Mucosa of rectum (tissue), 2 donors: ENCODE results near the gene HACD2.

Experiments
- H3K27ac ChIP-seq, 2 donors: one replicate each; pipeline ENCODE4 v1.7.0; 2013; ENCODE audit warnings: inconsistent platforms in 2 of 2, low read depth in 2 of 2, low read length in 2 of 2
- H3K27me3 ChIP-seq, 2 donors: one replicate each; pipeline ENCODE4 v1.7.0; 2013; ENCODE audit warnings: low read length in 2 of 2; ENCODE audit not compliant: control insufficient read depth in 2 of 2, insufficient read depth in 2 of 2
- H3K36me3 ChIP-seq, 2 donors: one replicate each; pipeline ENCODE4 v1.7.0; 2013; ENCODE audit warnings: low read length in 2 of 2; ENCODE audit not compliant: control insufficient read depth in 2 of 2, insufficient read depth in 2 of 2
- H3K4me1 ChIP-seq, 2 donors: one replicate each; pipeline ENCODE4 v1.7.0; 2013; ENCODE audit warnings: low read length in 2 of 2, mild to moderate bottlenecking in 1 of 2; ENCODE audit not compliant: control insufficient read depth in 2 of 2, insufficient read depth in 2 of 2
- H3K4me3 ChIP-seq, 2 donors: one replicate each; pipeline ENCODE4 v1.7.0; 2013; ENCODE audit warnings: low read length in 2 of 2
- H3K9ac ChIP-seq, 2 donors: one replicate each; pipeline ENCODE4 v1.7.0; 2013; ENCODE audit warnings: low read length in 2 of 2, low read depth in 1 of 2, mild to moderate bottlenecking in 1 of 2
- H3K9me3 ChIP-seq, 2 donors: one replicate each; pipeline ENCODE4 v1.7.0; 2013; ENCODE audit warnings: low read length in 2 of 2; ENCODE audit not compliant: control insufficient read depth in 2 of 2
- donor health status: healthy.
- donor health status: Normal muscosa, but diverticular disease.

Gene HACD2

GRCh38 chr3:123597561-123597960 is 12.7 kb upstream of the HACD2 start:
- H3K9me3 ChIP-seq = no peaks in the 10 kb centered on the region
- peaks cover 0 to 3% of the 10 kb centered on the region in 2 donors for H3K4me1 ChIP-seq
- no peak overlapping the region for H3K4me3 ChIP-seq
- no peak overlapping the region for H3K9ac ChIP-seq
- H3K27me3 ChIP-seq = no peaks in the 10 kb centered on the region
- no peak overlapping the region for H3K27ac ChIP-seq
- no peaks in the 10 kb centered on the region for H3K36me3 ChIP-seq

DNA sequence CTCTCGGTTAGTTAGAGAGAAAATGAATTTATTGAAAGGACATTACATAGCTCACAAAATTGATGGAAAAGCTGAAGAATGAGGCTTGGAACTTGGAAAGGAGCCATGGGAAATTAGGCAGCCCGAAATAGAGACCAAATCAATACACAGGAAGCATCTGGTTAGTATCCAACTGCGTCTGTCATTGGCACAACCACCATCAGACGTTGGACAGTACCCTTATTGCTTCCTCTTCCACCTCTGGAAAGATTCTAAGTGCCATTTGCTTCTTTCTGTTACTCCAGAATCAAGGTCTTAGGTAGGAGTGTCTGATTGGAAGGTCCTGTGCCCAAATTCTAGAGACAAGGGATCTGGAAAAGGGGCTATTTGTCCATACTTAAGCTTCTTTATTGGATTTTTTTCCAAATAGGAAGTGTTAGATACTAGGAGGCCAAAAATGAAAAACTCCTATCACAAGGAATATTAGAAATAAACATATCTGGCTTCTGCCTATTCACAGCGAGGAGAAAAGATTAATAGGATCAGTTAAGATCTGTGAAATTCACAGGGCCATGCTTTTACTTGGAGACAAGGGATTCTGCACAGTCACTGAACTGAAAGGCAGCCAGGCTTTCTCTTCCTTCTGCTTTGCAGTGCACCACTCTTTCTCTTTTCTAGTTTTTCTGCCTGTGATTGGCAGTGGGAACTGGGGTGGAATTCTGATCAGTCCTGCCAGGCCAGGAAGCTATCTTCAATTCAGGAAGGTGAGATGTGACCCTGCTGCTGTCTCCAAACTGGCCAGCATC is 10.7 kb upstream of the HACD2 start:
- Histone ChIP-seq H3K27me3 (no peaks in the 10 kb centered on the region), H3K36me3 (peaks cover 0 to 3% of the 10 kb centered on the region in 2 donors), H3K9ac (no peak overlapping the region), H3K27ac (no peak overlapping the region), H3K4me3 (no peak overlapping the region), H3K9me3 (peaks cover 0 to 3% of the 10 kb centered on the region in 2 donors), H3K4me1 (no peaks in the 10 kb centered on the region)

DNA sequence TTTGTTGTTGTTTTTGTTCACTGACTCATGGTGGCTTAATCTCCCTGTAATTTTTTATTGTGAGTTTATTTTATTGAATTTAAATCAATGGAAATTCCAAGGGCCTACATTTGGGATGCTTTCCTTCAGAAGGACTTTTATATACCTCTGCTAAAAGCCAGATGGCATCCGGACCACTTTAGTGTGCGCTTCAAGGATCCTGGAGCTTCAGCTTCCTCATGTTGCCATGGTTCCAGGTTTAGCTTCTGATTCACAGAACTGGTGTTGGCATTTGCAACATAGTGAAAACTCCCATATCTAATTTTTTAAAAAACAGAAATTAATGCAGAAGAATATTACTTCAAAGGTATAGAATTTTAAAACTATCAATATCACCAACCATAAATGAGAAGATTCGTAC is 8.5 kb upstream of the HACD2 start:
- H3K27me3 ChIP-seq = no peaks in the 10 kb centered on the region
- H3K9me3 ChIP-seq = peaks cover 0 to 5% of the 10 kb centered on the region in 2 donors
- H3K27ac ChIP-seq = no peak overlapping the region
- peaks cover 0 to 6% of the 10 kb centered on the region in 2 donors for H3K36me3 ChIP-seq
- H3K9ac ChIP-seq = no peak overlapping the region
- no peak overlapping the region for H3K4me3 ChIP-seq
- H3K4me1 ChIP-seq = no peaks in the 10 kb centered on the region

- peaks cover 0 to 5% of the 10 kb centered on the region in 2 donors for H3K4me1 ChIP-seq
Observed at GRCh38 chr3:123590685-123591450, 6.0 kb upstream of the HACD2 start.

GRCh38 chr3:123587401-123587800 is 2.5 kb upstream of the HACD2 start:
- Histone ChIP-seq H3K27me3 (no peaks in the 10 kb centered on the region), H3K9me3 (peaks cover 0 to 5% of the 10 kb centered on the region in 2 donors), H3K9ac (no peak overlapping the region), H3K4me3 (no peak overlapping the region), H3K27ac (no peak overlapping the region), H3K4me1 (peaks cover 6 to 9% of the 10 kb centered on the region in 2 donors), H3K36me3 (peaks cover 0 to 6% of the 10 kb centered on the region in 2 donors)

More at GRCh38 chr3:123590685-123591450, 6.0 kb upstream of the HACD2 start:
- Histone ChIP-seq H3K27me3 (no peaks in the 10 kb centered on the region), H3K27ac (no peak overlapping the region), H3K9me3 (peaks cover 0 to 5% of the 10 kb centered on the region in 2 donors), H3K9ac (no peak overlapping the region), H3K4me3 (no peak overlapping the region), H3K36me3 (peaks cover 0 to 6% of the 10 kb centered on the region in 2 donors)

DNA sequence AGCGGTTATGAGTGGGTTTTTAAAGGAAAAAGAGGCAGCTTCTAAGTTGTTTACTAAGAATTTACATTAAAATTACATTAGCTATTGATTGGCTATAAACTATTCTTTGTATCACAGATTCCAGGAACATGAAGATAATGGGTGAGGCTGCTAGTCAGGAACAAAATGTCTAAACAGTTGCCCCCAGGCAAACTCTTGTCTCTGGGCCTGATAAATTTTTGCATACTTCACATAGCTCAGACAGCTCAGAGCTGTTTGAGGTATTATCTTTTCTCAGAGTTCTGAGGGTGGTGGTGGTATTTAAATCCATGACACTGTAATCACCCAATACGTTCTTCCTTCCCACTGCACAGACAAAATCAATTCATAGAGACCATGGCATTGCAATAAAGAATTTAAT is 2.1 kb upstream of the HACD2 start:
- H3K36me3 ChIP-seq = peaks cover 0 to 6% of the 10 kb centered on the region in 2 donors
- peaks cover 0 to 5% of the 10 kb centered on the region in 2 donors for H3K9me3 ChIP-seq
- no peaks in the 10 kb centered on the region for H3K27me3 ChIP-seq
- peaks cover 6 to 12% of the 10 kb centered on the region in 2 donors for H3K4me1 ChIP-seq
- H3K27ac ChIP-seq = no peak overlapping the region
- H3K9ac ChIP-seq = no peak overlapping the region
- no peak overlapping the region for H3K4me3 ChIP-seq

- H3K9me3 ChIP-seq = peaks cover 0 to 5% of the 10 kb centered on the region in 2 donors
- H3K36me3 ChIP-seq = peaks cover under 1 to 10% of the 10 kb centered on the region in 2 donors
- H3K27me3 ChIP-seq = no peaks in the 10 kb centered on the region
- H3K9ac ChIP-seq = peak overlapping the region; percentile 71 to 76
- peak overlapping the region; percentile 94 to 95 for H3K27ac ChIP-seq
- H3K4me1 ChIP-seq = peaks cover 6 to 12% of the 10 kb centered on the region in 2 donors
- H3K4me3 ChIP-seq = peak overlapping the region; percentile 80 to 97
Observed at GRCh38 chr3:123586131-123586530, 1.3 kb upstream of the HACD2 start.

- Histone ChIP-seq H3K4me3 (peak overlapping the region; percentile 80 to 97), H3K27me3 (no peaks in the 10 kb centered on the region), H3K27ac (peak overlapping the region; percentile 94 to 95), H3K9me3 (no peaks in the 10 kb centered on the region), H3K9ac (peak overlapping the region; percentile 71 to 84), H3K36me3 (peaks cover 2 to 8% of the 10 kb centered on the region in 2 donors), H3K4me1 (peaks cover 6 to 12% of the 10 kb centered on the region in 2 donors)
Observed at GRCh38 chr3:123584284-123584987, 417 bp downstream of the HACD2 start.

- Histone ChIP-seq H3K4me3 (peak overlapping the region; percentile 80 to 97), H3K9ac (no peak overlapping the region), H3K4me1 (peaks cover 6 to 12% of the 10 kb centered on the region in 2 donors), H3K9me3 (no peaks in the 10 kb centered on the region), H3K27me3 (no peaks in the 10 kb centered on the region), H3K27ac (no peak overlapping the region), H3K36me3 (peaks cover 5 to 8% of the 10 kb centered on the region in 2 donors)
Observed at GRCh38 chr3:123583561-123583960, 1.3 kb downstream of the HACD2 start.
